Choroid plexus epithelial cell (primary cell): Measurements from ENCODE around the gene PGM1.
A peak's percentile ranks its signal among the peaks of the same experiment; 100 is the strongest.

Experiments
- DNase-seq: peaks from one replicate; pipeline ENCODE4 v3.0.0-alpha.2; 2010; ENCODE audit warnings: low read depth
- H3K4me3 ChIP-seq: 2 replicates; pipeline ENCODE4 v1.5.1; 2011; ENCODE audit warnings: low read depth, mild to moderate bottlenecking, control low read depth, low read length, moderate library complexity
- CTCF ChIP-seq: conservative IDR thresholded peaks from 2 replicates; pipeline ENCODE4 v1.5.1; 2011; ENCODE audit warnings: low read depth, mild to moderate bottlenecking, control low read depth, inconsistent platforms, low read length, moderate library complexity

Gene PGM1

GRCh38 chr1:63630238-63630637 is 37.0 kb downstream of the PGM1 start:
- no peak for DNase-seq
- no peak for TF ChIP-seq CTCF
- H3K4me3 ChIP-seq, result no peak overlapping the region

GRCh38 chr1:63630666-63631065 is 37.5 kb downstream of the PGM1 start:
- TF ChIP-seq CTCF, result no peak
- H3K4me3 ChIP-seq, result no peak overlapping the region
- peak; percentile 18 for DNase-seq

GRCh38 chr1:63632110-63632509 is 38.9 kb downstream of the PGM1 start:
- DNase-seq, result peak; percentile 23
- TF ChIP-seq CTCF, result no peak
- H3K4me3 ChIP-seq, result no peak overlapping the region

GRCh38 chr1:63633281-63633680 is 40.1 kb downstream of the PGM1 start:
- no peak overlapping the region for H3K4me3 ChIP-seq
- TF ChIP-seq CTCF, result no peak
- DNase-seq, result no peak

GRCh38 chr1:63634471-63634870 is 41.3 kb downstream of the PGM1 start:
- H3K4me3 ChIP-seq, result no peak overlapping the region
- peak; percentile 35 for DNase-seq
- no peak for TF ChIP-seq CTCF

- no peak for TF ChIP-seq CTCF
Measured at GRCh38 chr1:63635681-63636080, 42.5 kb downstream of the PGM1 start.

GRCh38 chr1:63636192-63637105 is 43.2 kb downstream of the PGM1 start:
- DNase-seq, result no peak
- no peak for TF ChIP-seq CTCF
- no peak overlapping the region for H3K4me3 ChIP-seq

More at GRCh38 chr1:63635681-63636080, 42.5 kb downstream of the PGM1 start:
- peak; percentile 63 for DNase-seq
- H3K4me3 ChIP-seq, result no peak overlapping the region
